GM19099 (cell line): ENCODE measurements around the gene E2F1.

Source experiments
- POLR2A ChIP-seq: IDR thresholded peaks from 3 replicates; pipeline ENCODE4 v1.6.1; 2011; ENCODE audit warnings: low read depth; ENCODE audit not compliant: insufficient read length; ENCODE audit errors: extremely low read depth

E2F1 gene

GRCh38 chr20:33653218-33653899 lies 32.8 kb downstream of the E2F1 start:
- no peak for TF ChIP-seq POLR2A

DNA sequence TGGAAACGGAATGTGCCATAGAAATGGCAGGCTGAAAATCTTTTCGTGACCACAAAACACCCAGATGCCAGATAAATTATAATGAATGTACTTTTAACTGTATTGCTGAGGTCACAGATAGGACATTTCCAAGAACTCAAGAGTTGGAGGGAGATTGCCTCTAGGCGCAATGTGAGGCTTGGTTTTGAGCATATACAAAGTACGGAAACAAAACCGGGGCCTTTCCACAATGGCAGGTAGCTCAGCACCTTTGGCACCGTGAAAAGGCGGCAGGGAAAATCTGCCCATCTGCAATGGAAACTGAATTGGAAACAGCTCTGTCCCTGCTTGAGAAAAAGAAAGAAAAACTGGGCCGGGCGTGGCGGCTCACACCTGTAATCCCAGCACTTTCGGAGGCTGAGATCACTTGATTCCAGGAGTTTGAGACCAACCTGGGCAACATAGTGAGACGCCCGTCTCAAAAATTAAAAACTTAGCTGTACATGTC lies 34.6 kb downstream of the E2F1 start:
- no peak for TF ChIP-seq POLR2A

DNA sequence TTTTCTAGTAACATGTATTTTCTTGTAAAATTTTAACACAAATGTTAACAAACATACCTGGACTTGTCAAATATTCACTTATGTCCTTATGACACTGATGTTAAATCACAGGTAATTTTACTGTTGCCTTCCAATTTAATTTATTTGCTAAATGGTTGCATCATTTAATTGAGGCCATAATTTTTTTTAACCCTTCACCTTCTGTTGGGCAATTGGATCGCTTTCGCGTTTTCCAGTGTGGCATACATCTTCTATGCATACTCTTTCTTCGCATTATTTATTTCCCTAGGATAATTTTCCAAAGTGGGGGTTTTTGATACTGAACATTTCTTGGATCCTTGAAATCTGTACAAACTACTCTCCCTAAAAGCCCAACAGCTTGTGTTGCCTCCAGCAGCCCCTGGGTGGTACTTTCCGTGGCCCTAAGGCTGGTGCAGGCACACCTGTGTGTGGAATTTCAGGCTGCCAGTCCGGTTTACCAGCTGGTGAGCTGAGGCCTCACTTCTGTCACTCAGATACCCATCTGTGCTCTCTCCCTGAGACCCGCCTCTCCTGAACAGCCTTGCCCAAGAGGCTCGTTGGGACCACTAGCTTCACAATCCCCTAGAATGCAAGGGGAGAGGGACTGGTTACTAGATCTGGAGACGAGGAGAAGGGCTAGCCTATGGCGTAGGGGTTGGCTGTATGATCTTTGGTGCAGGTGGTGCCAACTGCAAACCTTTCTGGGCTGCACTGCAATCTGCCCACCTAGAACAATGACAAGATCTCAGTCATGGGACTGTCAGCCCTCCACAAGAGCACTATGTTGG lies 35.2 kb downstream of the E2F1 start:
- TF ChIP-seq POLR2A: no peak

DNA sequence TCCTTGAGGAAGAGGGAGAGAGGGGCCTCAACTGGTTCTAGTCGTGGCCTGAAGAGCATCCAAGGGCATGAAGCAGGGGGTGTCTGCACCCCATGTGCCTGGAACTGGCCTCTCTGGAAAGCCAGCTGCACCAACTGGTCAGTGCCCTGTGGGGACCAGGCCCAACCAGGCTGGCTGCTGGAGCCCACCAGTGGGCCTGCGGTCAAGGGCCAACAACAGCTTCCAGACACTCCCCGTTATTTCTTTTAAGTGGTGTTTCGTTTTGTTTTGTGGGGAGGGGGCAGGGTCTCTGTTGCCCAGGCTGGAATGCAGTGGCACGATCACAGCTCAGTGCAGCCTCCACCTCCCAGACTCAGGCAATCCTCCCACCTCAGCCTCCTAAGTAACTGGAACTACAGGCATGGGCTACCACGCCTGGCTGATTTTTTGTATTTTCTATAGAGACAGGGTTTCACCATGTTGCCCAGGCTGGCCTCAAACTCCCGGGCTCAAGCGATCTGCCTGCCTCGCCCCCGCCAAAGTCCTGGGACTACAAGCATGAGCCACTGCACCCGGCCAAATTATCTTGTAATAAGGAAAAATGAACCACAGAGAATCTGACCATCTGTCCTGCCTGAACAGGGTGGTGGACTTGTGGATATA lies 36.0 kb downstream of the E2F1 start:
- no peak for TF ChIP-seq POLR2A

DNA sequence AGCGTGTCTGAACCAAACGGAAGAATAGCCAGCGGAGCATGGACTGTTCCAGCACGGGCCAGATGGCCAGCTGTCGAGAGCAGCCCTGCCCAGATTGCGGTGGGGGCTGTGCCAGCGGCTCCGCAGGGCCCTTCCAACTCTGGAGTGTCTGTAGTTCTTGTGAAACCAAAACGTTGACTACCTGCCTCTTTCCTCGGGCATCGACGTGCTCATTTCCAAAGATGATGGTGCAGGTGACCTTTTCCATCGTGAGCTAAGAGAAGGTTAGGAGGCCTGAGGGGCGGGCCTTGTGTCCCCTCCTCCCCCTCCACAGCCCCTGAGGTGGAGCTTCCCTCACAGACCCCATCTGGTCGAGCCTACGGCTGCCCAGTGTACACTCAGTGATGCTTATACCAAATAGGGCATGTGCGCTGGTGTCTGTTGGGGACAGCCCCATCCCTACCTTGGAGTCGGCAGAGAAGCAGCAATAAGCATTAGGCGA lies 36.9 kb downstream of the E2F1 start:
- TF ChIP-seq POLR2A: no peak

DNA sequence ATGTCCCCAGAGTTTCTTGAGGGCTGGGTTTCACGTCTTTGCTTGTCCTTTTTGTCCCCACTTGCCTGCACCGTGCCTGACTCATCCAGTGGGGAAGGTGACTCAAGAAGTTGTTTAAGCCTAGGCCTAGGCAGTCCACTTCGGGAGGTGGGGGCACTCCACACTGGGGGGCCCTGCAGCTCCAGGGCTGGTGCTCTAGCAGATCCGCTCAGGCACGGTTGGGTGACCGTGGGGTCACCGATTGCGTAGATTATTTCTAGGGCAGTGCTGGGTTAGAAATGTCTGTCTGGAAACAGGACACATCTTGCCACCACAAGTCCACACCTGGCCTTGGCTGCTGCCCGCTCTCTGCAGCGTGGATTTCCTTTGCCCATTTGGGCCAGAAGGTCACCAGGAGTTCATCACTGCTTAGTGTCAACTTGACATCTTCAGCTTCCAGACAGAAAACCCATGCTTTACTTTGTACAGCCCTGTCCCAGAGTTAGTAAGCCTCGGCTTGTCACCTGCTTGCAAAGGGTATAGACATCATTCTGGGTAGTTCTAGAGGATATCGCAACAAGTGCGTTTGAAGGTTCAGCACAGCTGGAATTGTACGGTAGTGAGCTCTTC lies 37.7 kb downstream of the E2F1 start:
- TF ChIP-seq POLR2A: no peak

DNA sequence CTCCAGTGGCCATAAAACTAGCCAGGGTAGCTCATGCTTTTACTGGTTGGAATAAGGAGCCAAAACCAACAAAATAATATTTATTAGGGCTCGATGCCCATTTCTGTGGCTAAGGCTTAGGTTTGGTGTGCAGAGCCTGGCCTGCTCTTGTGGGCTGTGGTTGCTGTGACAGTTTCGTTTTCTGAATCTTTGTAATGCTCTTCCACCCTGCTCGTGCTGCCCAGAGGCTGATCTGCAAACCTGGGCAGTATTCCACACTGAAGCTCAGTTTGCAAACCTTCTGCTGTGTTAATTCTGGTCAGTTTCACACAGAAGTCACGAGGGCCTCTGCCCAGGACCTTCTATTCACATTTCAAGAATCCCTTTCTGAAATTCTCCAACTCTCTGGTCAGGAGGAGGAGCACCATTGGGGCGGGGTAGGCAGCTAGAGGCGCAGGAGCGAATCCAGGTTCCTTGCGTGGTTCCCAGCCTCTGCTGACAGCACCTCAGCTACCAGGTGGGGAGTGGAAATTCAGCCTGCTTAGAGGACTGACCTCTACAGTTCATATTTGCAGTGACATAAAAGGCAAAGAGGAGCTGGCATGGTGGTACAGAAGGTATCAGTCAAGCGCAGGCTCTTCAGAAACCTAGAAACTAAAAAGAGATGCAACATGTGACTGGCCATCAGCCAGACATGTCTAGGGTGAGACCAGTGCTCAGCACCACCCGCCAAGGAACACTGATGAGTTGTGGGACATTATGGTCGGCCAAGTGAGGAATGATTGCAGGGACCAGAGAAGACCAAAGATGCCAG lies 38.4 kb downstream of the E2F1 start:
- TF ChIP-seq POLR2A: no peak

- TF ChIP-seq POLR2A: no peak
These were observed 40.0 kb downstream of the E2F1 start for GRCh38 chr20:33646191-33646590.

DNA sequence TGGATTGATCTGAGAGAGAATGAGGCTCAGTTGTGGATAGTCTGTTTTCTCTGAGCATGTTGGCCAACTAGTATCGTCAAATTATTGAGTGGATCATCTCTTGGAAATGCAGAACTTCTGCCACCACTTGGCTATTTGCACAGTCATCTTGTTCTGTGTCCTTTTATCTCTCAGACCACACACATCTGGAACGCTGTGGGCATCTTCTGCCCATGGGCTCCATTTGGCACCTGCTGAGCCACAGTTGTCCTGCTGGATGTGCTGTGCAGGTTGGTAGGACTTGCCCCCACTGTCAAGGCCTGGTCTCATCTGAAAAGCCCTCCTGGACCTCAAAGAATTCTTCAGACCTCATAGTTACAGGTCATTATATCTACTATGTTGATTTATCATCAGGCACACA lies 40.8 kb downstream of the E2F1 start:
- no peak for TF ChIP-seq POLR2A

- TF ChIP-seq POLR2A: no peak
These were observed 41.2 kb downstream of the E2F1 start for GRCh38 chr20:33645072-33645358.

DNA sequence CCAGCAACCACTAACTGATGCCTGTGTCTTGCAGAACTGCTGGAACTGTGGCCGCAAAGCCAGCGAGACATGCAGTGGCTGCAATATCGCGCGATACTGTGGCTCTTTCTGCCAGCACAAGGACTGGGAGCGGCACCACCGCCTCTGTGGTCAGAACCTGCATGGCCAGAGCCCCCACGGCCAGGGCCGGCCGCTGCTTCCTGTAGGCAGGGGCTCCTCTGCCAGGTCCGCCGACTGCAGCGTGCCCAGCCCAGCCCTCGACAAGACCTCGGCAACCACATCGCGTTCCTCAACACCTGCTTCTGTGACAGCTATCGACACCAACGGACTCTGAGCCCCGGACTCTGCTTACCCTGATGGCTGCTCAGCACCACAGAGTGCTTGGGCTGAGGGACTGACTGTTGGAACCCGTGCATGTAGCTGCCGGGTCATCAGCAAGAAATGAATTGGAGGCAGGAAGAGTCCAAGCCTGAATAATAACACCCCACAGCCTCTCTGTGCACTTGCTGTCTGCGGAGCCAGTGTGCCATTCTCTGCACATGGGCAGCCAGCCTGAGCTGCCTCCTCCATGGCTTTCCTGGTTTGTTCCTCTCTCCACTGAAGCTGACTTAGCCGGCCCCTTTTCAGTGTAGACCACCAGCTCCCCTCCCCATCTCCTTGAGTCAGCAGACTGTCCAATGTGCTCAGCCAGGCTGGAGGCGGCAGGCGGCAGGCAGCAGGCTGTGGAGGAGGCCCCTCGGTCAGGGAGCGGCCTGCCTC lies 41.7 kb downstream of the E2F1 start:
- TF ChIP-seq POLR2A: no peak

DNA sequence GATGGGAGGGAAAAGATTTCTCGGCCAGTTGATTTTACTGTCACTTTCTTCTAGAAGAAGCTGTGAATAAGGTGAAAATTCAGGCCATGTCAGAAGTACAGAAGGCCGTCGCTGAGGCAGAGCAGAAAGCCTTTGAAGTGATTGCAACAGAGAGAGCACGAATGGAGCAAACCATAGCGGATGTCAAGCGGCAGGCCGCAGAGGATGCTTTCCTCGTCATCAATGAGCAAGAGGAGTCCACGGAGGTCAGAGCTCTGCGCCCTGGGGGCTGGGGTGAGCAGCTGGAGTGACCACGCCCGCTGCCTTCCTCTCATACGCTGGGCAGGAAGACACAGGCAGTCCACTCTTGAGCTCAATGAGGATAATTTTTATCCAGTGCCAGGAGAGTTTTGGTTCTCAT lies 45.9 kb downstream of the E2F1 start:
- TF ChIP-seq POLR2A: no peak

DNA sequence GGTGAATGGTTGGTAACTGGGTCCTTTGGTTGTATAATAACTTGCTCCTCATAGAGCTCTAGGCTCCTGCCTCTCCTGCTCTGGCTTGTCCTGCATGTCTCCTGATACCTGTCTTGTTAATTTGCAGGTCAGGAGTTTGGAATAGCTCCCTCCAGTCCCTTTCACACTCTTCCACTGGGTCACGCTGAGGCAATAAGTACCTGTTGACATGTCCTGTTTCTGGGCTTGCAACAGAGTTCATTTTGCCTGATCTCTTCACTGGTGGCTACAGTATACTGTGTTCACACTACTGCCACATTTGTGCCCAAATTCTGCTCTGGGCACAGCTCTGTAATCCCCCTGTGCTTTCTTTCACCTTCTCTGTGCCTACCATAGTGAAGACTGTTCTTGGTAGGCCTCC lies 49.4 kb downstream of the E2F1 start:
- no peak for TF ChIP-seq POLR2A

DNA sequence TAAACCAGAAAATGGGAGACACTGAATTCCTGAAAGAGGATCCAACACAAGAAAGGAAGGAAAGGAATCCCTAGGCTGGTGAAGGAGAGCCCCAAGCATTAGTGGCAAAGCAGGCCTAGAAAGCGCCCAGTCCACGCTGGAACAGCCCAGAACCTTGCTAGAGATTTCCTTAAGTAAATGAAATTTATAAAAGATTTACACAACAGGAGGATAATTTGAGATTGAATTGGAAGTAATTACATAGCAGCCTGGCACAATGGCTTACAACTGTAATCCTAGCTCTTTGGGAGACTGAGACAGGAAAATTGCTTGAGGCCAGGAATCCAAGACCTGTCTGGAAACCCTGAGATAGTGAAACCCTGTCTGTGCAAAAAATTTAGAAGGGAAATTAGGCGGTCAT lies 50.8 kb downstream of the E2F1 start:
- TF ChIP-seq POLR2A: no peak
